Subcutaneous abdominal adipose tissue (tissue), 5 donors: ENCODE measurements around the gene IL23R.

Source experiments
- H3K27ac ChIP-seq: one replicate; pipeline ENCODE4 v1.7.0; 2013; ENCODE audit warnings: low read depth, mild to moderate bottlenecking, inconsistent platforms, low read length, moderate library complexity
- H3K27me3 ChIP-seq, 5 donors: one replicate each; pipeline ENCODE4 v1.7.0; 2013; ENCODE audit warnings: low read length in 5 of 5, inconsistent platforms in 1 of 5; ENCODE audit not compliant: control insufficient read depth in 5 of 5, insufficient read depth in 4 of 5
- H3K36me3 ChIP-seq, 5 donors: one replicate each; pipeline ENCODE4 v1.7.0; 2013; ENCODE audit warnings: low read length in 5 of 5; ENCODE audit not compliant: control insufficient read depth in 5 of 5, insufficient read depth in 5 of 5
- H3K4me1 ChIP-seq, 5 donors: one replicate each; pipeline ENCODE4 v1.7.0; 2013; ENCODE audit warnings: low read length in 5 of 5, mild to moderate bottlenecking in 3 of 5, moderate library complexity in 1 of 5; ENCODE audit not compliant: control insufficient read depth in 5 of 5, insufficient read depth in 5 of 5
- H3K4me3 ChIP-seq, 5 donors: one replicate each; pipeline ENCODE4 v1.7.0; 2013; ENCODE audit warnings: low read length in 5 of 5, low read depth in 1 of 5
- H3K9ac ChIP-seq, 5 donors: one replicate each; pipeline ENCODE4 v1.7.0; 2013; ENCODE audit warnings: low read length in 5 of 5, mild to moderate bottlenecking in 4 of 5, moderate library complexity in 3 of 5
- H3K9me3 ChIP-seq, 5 donors: one replicate each; pipeline ENCODE4 v1.7.0; 2013; ENCODE audit warnings: low read length in 5 of 5; ENCODE audit not compliant: control insufficient read depth in 5 of 5
- donor health status: healthy.
- donor health status: healthy.
- donor health status: healthy.
- donor health status: healthy.
- donor health status: healthy.

IL23R gene

DNA sequence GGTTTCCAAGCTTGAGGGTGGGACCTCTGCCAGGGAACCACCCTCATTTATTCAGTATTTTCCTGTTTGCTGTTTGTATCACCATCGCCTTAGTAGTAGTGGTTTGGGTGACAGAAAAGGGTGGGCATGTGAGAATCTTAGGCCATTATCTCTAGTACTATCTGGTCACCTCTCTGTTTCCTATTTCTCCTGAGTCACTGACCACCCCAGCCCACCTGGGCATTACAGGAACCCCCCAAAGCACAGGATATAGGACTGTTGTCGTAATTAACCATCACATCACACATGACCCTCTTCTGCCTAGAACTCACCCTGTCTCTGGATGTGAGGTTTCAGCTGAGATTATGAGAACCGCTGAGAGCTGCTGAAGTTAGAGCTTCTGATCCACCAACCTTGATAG, 60.4 kb downstream of the IL23R start:
- H3K27ac ChIP-seq, result no peak overlapping the region
- H3K27me3 ChIP-seq, result no peaks in the 10 kb centered on the region
- no peaks in the 10 kb centered on the region for H3K4me1 ChIP-seq
- no peaks in the 10 kb centered on the region for H3K9me3 ChIP-seq
- H3K9ac ChIP-seq, result no peak overlapping the region
- no peaks in the 10 kb centered on the region for H3K36me3 ChIP-seq
- H3K4me3 ChIP-seq, result no peak overlapping the region

DNA sequence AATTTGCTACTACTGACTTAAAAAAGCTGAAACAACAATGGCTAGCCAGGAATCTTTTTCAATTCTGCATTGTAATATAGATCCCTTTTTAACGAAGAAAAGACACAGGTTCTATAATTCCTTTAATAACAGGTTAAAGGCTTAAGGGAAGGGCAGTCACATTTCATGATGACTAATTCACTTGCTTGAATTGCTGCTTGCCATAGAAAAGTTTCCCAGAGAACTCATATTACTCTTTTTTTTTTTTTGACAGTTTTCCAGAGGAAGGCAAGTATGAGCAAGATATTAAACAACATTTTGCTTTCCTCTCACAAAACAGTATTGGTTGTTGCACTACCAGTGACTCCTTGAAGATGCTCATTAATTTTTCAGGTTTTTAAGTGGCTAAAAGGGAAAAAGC, 60.9 kb downstream of the IL23R start:
- Histone ChIP-seq H3K4me3 (no peak overlapping the region), H3K36me3 (no peaks in the 10 kb centered on the region), H3K27me3 (no peaks in the 10 kb centered on the region), H3K27ac (no peak overlapping the region), H3K4me1 (no peaks in the 10 kb centered on the region), H3K9me3 (no peaks in the 10 kb centered on the region), H3K9ac (no peak overlapping the region)

DNA sequence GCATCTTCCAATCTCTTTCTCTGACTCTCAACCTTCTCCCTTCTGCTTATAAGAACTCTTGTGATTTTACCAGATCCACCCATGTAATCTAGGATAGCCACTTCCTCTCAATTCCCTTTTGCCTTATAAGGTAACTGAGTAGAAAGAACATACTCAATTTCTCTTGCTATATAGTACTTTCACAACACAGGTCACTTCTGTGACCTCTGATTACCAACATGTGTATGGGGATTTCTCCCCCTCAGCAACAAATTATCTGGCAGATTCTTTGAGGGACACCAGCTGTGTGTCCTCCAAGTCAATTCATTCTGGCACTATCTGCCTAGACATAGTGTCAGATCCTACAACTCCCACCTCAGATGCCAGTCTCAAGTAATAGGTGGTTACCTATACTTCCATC, 62.5 kb downstream of the IL23R start:
- Histone ChIP-seq H3K9me3 (no peaks in the 10 kb centered on the region), H3K9ac (no peak overlapping the region), H3K27ac (no peak overlapping the region), H3K27me3 (no peaks in the 10 kb centered on the region), H3K4me3 (no peak overlapping the region), H3K36me3 (no peaks in the 10 kb centered on the region), H3K4me1 (no peaks in the 10 kb centered on the region)

- Histone ChIP-seq H3K27me3 (no peaks in the 10 kb centered on the region), H3K27ac (no peak overlapping the region), H3K9me3 (no peaks in the 10 kb centered on the region), H3K4me1 (no peaks in the 10 kb centered on the region), H3K36me3 (no peaks in the 10 kb centered on the region), H3K4me3 (no peak overlapping the region), H3K9ac (no peak overlapping the region)
Measured at GRCh38 chr1:67230539-67230938, 64.3 kb downstream of the IL23R start.

- Histone ChIP-seq H3K27ac (no peak overlapping the region), H3K36me3 (no peaks in the 10 kb centered on the region), H3K4me1 (no peaks in the 10 kb centered on the region), H3K9ac (no peak overlapping the region), H3K9me3 (no peaks in the 10 kb centered on the region), H3K4me3 (no peak overlapping the region), H3K27me3 (no peaks in the 10 kb centered on the region)
Measured at GRCh38 chr1:67236277-67236676, 70.0 kb downstream of the IL23R start.

DNA sequence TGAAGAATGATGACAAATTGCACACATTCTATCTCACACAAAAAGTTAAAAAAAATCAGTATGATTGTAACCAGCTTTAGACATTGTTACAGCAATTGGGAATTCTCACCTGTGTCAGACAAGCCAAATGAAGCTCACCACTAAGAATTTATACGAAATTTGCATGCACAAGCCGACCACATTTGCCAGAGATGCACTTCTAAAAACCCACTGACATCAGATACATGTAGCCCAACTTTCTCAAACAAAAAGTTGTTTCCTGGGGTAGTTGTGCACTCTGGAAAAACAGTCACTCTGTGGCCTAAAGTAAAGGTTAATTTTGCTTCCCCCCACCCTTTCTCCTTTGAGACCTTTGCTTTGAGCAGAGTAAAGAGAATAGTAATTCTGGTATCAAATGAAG, 73.5 kb downstream of the IL23R start:
- H3K9ac ChIP-seq, result no peak overlapping the region

GRCh38 chr1:67241200-67241746, 75.0 kb downstream of the IL23R start:
- H3K4me1 ChIP-seq, result no peaks in the 10 kb centered on the region
- no peak overlapping the region for H3K4me3 ChIP-seq
- H3K9ac ChIP-seq, result no peak overlapping the region
- H3K27ac ChIP-seq, result no peak overlapping the region
- no peaks in the 10 kb centered on the region for H3K9me3 ChIP-seq
- H3K36me3 ChIP-seq, result no peaks in the 10 kb centered on the region
- no peaks in the 10 kb centered on the region for H3K27me3 ChIP-seq

More for the DNA sequence above, 73.5 kb downstream of the IL23R start:
- no peak overlapping the region for H3K4me3 ChIP-seq
- no peaks in the 10 kb centered on the region for H3K36me3 ChIP-seq
- H3K27ac ChIP-seq, result no peak overlapping the region
- H3K4me1 ChIP-seq, result no peaks in the 10 kb centered on the region
- H3K27me3 ChIP-seq, result no peaks in the 10 kb centered on the region
- H3K9me3 ChIP-seq, result no peaks in the 10 kb centered on the region

GRCh38 chr1:67242016-67242415, 75.8 kb downstream of the IL23R start:
- Histone ChIP-seq H3K27me3 (no peaks in the 10 kb centered on the region), H3K36me3 (no peaks in the 10 kb centered on the region), H3K4me3 (no peak overlapping the region), H3K27ac (no peak overlapping the region), H3K4me1 (no peaks in the 10 kb centered on the region), H3K9me3 (no peaks in the 10 kb centered on the region), H3K9ac (no peak overlapping the region)

- H3K4me3 ChIP-seq, result no peak overlapping the region
- no peaks in the 10 kb centered on the region for H3K4me1 ChIP-seq
- H3K9ac ChIP-seq, result no peak overlapping the region
- H3K27ac ChIP-seq, result no peak overlapping the region
- H3K9me3 ChIP-seq, result peaks cover 0 to 6% (median 3%) of the 10 kb centered on the region in 5 donors
- H3K36me3 ChIP-seq, result no peaks in the 10 kb centered on the region
- no peaks in the 10 kb centered on the region for H3K27me3 ChIP-seq
Measured at GRCh38 chr1:67250051-67250653, 83.9 kb downstream of the IL23R start.

GRCh38 chr1:67256291-67257172, 90.3 kb downstream of the IL23R start:
- H3K36me3 ChIP-seq, result no peaks in the 10 kb centered on the region
- no peak overlapping the region for H3K4me3 ChIP-seq
- H3K27me3 ChIP-seq, result no peaks in the 10 kb centered on the region
- H3K4me1 ChIP-seq, result peaks cover 0 to 5% (median 0%) of the 10 kb centered on the region in 5 donors
- no peaks in the 10 kb centered on the region for H3K9me3 ChIP-seq
- H3K27ac ChIP-seq, result no peak overlapping the region
- no peak overlapping the region for H3K9ac ChIP-seq
